Keratinocyte (primary cell): ENCODE results near the gene ZNF26. TPM values are rescaled to one million over a fixed set of nuclear protein-coding genes. Genes with fewer than 3 reads are reported as not detected.

ENCODE experiments used
- DNase-seq: peaks from one replicate; pipeline ENCODE4 v3.0.0-alpha.2; 2011; ENCODE audit warnings: low read depth, missing footprints, low spot score
- FAIRE-seq: peaks from 2 replicates; lab custom pipeline; 2011; peaks lifted over from hg19 to GRCh38; lab: Jason Lieb, UNC
- H2AFZ ChIP-seq: 2 replicates; pipeline ENCODE4 v1.6.0; 2012; ENCODE audit warnings: low read length, control low read depth, inconsistent platforms; ENCODE audit not compliant: control insufficient read depth
- H3K27ac ChIP-seq: 2 replicates; pipeline ENCODE4 v1.5.1; 2011; ENCODE audit warnings: low read length; ENCODE audit not compliant: control insufficient read depth, insufficient read depth
- H3K27me3 ChIP-seq: 3 replicates; pipeline ENCODE4 v1.6.0; 2011; ENCODE audit warnings: low read length; ENCODE audit not compliant: control insufficient read depth, insufficient read depth; ENCODE audit errors: extremely low read depth
- H3K36me3 ChIP-seq, 2 experiments: 2 replicates in 1 of 2; 3 replicates in 1 of 2; pipeline ENCODE4 v1.5.1; 2011; ENCODE audit warnings: low read length in 2 of 2, mild to moderate bottlenecking in 1 of 2; ENCODE audit not compliant: control insufficient read depth in 2 of 2, insufficient read depth in 2 of 2; ENCODE audit errors: extremely low read depth in 1 of 2
- H3K4me1 ChIP-seq: 3 replicates; pipeline ENCODE4 v1.5.1; 2011; ENCODE audit warnings: low read length; ENCODE audit not compliant: control insufficient read depth, insufficient read depth; ENCODE audit errors: extremely low read depth
- H3K4me2 ChIP-seq: 3 replicates; pipeline ENCODE4 v1.6.0; 2011; ENCODE audit warnings: low read depth, low read length; ENCODE audit not compliant: control insufficient read depth, insufficient read depth; ENCODE audit errors: extremely low read depth
- H3K4me3 ChIP-seq, 3 experiments: fragments of 200-600 bp in 1 of 3; sonication (generic) in 1 of 3; 2 replicates in 2 of 3; 3 replicates in 1 of 3; pipeline ENCODE4 v1.5.1; 2011 to 2016; ENCODE audit warnings: low read length in 3 of 3, mild to moderate bottlenecking in 3 of 3, control low read depth in 2 of 3, inconsistent platforms in 1 of 3, low read depth in 1 of 3, mixed read lengths in 1 of 3, mixed run types in 1 of 3, moderate library complexity in 1 of 3; ENCODE audit not compliant: control insufficient read depth in 2 of 3, insufficient read depth in 2 of 3; ENCODE audit errors: extremely low read depth in 1 of 3
- H3K79me2 ChIP-seq: 2 replicates; pipeline ENCODE4 v1.6.0; 2012; ENCODE audit warnings: low read length; ENCODE audit not compliant: control insufficient read depth, insufficient read depth
- H3K9ac ChIP-seq: 3 replicates; pipeline ENCODE4 v1.6.0; 2011; ENCODE audit warnings: low read length; ENCODE audit not compliant: control insufficient read depth, insufficient read depth; ENCODE audit errors: extremely low read depth
- H3K9me1 ChIP-seq: 3 replicates; pipeline ENCODE4 v1.6.0; 2011; ENCODE audit warnings: low read length; ENCODE audit not compliant: control insufficient read depth, insufficient read depth; ENCODE audit errors: extremely low read depth
- H3K9me3 ChIP-seq: 2 replicates; pipeline ENCODE4 v1.5.1; 2012; ENCODE audit warnings: low read depth, low read length; ENCODE audit not compliant: control insufficient read depth
- H4K20me1 ChIP-seq: 3 replicates; pipeline ENCODE4 v1.6.0; 2011; ENCODE audit warnings: low read length; ENCODE audit not compliant: control insufficient read depth, insufficient read depth; ENCODE audit errors: extremely low read depth
- CTCF ChIP-seq, 3 experiments: IDR thresholded peaks in 1 of 3; conservative IDR thresholded peaks in 1 of 3; optimal IDR thresholded peaks in 1 of 3; 2 replicates in 2 of 3; 3 replicates in 1 of 3; pipeline versions ENCODE3 to v1.5.1; 2011; ENCODE audit warnings: low read length in 3 of 3, mild to moderate bottlenecking in 3 of 3, moderate library complexity in 2 of 3, control low read depth in 1 of 3, inconsistent platforms in 1 of 3; ENCODE audit not compliant: insufficient read depth in 2 of 3; ENCODE audit errors: extremely low read depth in 1 of 3
- EZH2 ChIP-seq: IDR thresholded peaks from one replicate; pipeline ENCODE4 v1.6.1; 2012; ENCODE audit warnings: inconsistent platforms, mild to moderate bottlenecking, low read length, moderate library complexity
- dilution Hi-C: fragments of 300-500 bp; cut with MboI; formaldehyde crosslinking; loops from one replicate; pipeline ENCODE4 v1.7.0; 2020; ENCODE audit warnings: low sequenced_read_pairs; ENCODE audit not compliant: extremely low pct_ligation_motif_present
- polyA plus RNA-seq, 5 experiments: library from polyadenylated mRNA; depleted of rRNA in 3 of 5; stranded (reverse) in 3 of 5; stranded (forward) in 1 of 5; unstranded in 1 of 5; fragments of >200 nt; gene quantifications; 1 replicate in 1 of 5; 2 replicates in 3 of 5; 3 replicates in 1 of 5; pipeline versions ENCODE4 v1.2.1 to v1.2.3, GENCODE V29; 2011 to 2012; ENCODE audit warnings: missing spikeins in 2 of 5, low read depth in 1 of 5, low replicate concordance in 1 of 5

Gene ZNF26
- polyA plus RNA-seq, 1 donor (not counting 4 experiments of a cell fraction or from before 2014, with no cell fraction given) = 4.5 TPM

- H3K79me2 ChIP-seq = no peaks in the 10 kb centered on the region
- no peaks in the 10 kb centered on the region for H3K36me3 ChIP-seq
- H4K20me1 ChIP-seq = no peaks in the 10 kb centered on the region
- no peak overlapping the region for H3K27ac ChIP-seq
- FAIRE-seq = no peak
- H3K9ac ChIP-seq = no peak overlapping the region
- peaks cover 7% of the 10 kb centered on the region for H3K9me3 ChIP-seq
- H3K27me3 ChIP-seq = no peaks in the 10 kb centered on the region
- dilution Hi-C loops = no loop called here
- no peak overlapping the region for H3K4me3 ChIP-seq
- no peak overlapping the region for H3K4me2 ChIP-seq
- no peaks in the 10 kb centered on the region for H3K9me1 ChIP-seq
- H2AFZ ChIP-seq = no peak overlapping the region
- H3K4me1 ChIP-seq = no peaks in the 10 kb centered on the region
- TF ChIP-seq EZH2 (no peak), CTCF (optimal IDR thresholded peaks at IDR 0.05 in 1 of 3, IDR thresholded peaks at IDR 0.05 in 1 of 3, conservative IDR thresholded peaks at IDR 0.05 in 1 of 3; ENCODE audit: extremely low read depth in 1 of 3, insufficient read depth in 2 of 3, low read length in 3 of 3) (no peak)
- DNase-seq = no peak
These were observed 40.8 kb downstream of the ZNF26 start for GRCh38 chr12:133026996-133027395.

GRCh38 chr12:133037207-133038005 is 51.2 kb downstream of the ZNF26 start, which contains the start of gene ZNF84:
ZNF84 (plus strand) TSS chr12:133037509; CDS start chr12:133041468, 3,959 bp downstream.
- Histone ChIP-seq H3K9me3 (peaks cover 8% of the 10 kb centered on the region), H3K9me1 (no peaks in the 10 kb centered on the region), H3K9ac (peak within 1 kb of the TSS; percentile 83), H3K36me3 (peaks cover 0 to 1% of the 10 kb centered on the region in 2 experiments), H3K4me1 (no peaks in the 10 kb centered on the region), H3K27ac (peak within 1 kb of the TSS; percentile 72), H4K20me1 (no peaks in the 10 kb centered on the region), H3K4me3 (peak within 1 kb of the TSS; percentile 74 to 90 (median 79)), H3K27me3 (no peaks in the 10 kb centered on the region), H3K4me2 (peak within 1 kb of the TSS; percentile 56), H3K79me2 (peaks cover 26% of the 10 kb centered on the region), H2AFZ (peak within 1 kb of the TSS; percentile 70)
- TF ChIP-seq CTCF (optimal IDR thresholded peaks at IDR 0.05 in 1 of 3, IDR thresholded peaks at IDR 0.05 in 1 of 3, conservative IDR thresholded peaks at IDR 0.05 in 1 of 3; ENCODE audit: extremely low read depth in 1 of 3, insufficient read depth in 2 of 3, low read length in 3 of 3) = no peak
- TF ChIP-seq EZH2 = no peak
- dilution Hi-C loops = no loop called here
- FAIRE-seq = peak; percentile 84
- peak; percentile 94 for DNase-seq
